Skin of body (tissue), 2 donors: Measurements from ENCODE around the gene DNAJB11. TPM values are rescaled to one million over a fixed set of nuclear protein-coding genes. Genes with fewer than 3 reads are reported as not detected.
"Not testable (repeated sequence)": the region's sequence is repeated elsewhere in the genome, so short reads cannot be mapped to it uniquely, and the experiment has no call there.

Experiments used
- DNase-seq: peaks from one replicate; lab custom pipeline; 2025; lab: John Stamatoyannopoulos, UW
- total RNA-seq: library from RNA; depleted of rRNA; stranded (reverse); fragments of >200 nt; gene quantifications from one replicate; pipeline ENCODE4 v1.2.3, GENCODE V29; 2014

Gene DNAJB11
- total RNA-seq, 1 donor from 2014 or later, result 39.3 TPM

DNA sequence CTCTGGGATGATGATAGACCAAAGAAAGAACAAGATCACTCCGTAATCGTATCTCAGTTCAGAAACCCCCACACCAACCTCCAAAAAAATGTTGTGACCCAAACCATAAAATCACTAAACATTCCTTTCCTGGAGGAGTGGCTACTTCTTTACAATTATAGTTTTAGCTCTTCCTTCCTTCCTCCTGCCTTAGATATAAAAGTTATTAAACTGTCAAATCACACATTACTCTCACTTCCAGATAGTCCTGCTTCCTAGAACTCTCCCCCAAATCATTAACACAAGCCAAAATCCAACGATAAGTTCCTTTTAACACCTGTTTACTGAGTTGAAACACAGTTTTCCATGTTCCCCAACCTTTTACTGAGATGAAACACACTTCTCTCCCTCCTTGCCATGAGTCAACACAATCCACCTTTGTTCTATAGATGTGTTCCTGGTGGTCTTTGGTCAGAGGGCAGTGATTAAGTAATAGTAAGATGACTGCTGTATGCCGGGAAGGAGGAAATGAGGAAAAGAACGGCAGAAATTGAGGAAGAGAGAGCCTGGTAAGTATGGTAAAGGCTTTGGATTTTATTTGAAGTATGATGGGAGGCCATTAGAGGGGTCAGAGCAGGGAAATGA, 18.0 kb upstream of the DNAJB11 start:
- no peak for DNase-seq

DNA sequence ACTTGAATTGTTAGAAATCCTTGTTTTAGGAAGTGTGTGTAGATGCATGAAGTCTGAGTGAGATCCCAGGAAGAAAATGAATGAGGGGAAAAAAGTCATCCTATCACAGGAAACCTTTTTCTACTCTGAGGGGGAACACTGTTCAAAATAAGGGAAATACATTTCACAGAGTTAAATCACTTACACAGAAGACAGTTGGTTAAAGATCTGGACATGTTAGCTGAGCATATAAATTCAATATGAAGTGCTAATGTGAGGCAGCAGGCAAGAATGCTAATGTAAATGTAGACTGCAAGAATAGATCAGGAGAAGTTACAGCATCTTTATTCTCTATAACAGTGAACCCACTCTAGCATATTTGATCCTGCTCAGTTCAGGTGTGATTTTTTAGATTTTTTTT, 5.9 kb upstream of the DNAJB11 start:
- no peak for DNase-seq

- no peak for DNase-seq
These were observed 3.8 kb upstream of the DNAJB11 start for GRCh38 chr3:186566772-186567071.

DNA sequence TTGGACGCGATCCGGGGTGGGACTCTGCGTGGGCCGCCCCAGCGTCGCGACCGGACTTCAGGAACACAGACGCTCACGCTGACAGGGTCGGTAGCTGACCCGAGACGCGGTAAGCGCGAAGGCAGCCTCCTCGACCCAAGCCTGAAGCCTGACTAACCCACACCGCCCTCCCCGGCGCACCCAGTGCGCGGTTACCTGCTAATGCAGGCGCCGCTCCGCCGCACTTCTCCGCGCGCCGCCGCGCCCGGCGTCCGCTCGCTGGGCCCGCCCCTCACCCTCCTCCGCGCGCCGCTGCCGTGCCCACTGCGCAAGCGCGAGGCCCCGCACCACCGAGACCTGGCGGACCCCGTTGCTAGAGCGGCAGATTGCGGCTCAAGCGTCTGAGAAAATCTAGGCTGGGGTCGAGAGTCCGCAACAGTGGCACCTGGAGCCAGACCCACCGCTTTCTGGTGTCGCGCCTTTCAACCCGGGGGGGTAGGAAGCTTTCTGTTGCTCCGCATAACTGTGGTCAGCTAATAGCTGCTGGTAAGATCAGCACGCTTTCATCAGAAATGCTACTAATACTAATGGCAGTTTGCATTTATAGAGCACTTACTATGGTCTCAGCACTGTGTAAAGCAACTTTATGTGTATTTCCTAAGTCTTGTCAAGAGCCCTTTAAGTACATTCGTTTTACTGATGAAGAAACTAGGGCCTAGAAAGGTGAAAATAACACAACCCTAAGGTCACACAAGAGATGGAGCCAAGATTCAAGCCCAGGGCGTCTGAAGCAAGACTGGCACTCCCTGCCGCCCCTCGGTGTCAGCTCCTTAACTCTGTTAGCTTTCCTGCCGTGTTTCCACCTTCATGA, 3.2 kb upstream of the DNAJB11 start, which contains the start of gene TBCCD1:
Gene TBCCD1 (minus strand): TSS at position 268 of the 850 bp plus-strand sequence. CDS start 3,010 bp downstream, outside the sequence.
- DNase-seq, result peak; percentile 89

GRCh38 chr3:186569361-186569760, 1.2 kb upstream of the DNAJB11 start:
- DNase-seq, result not testable (repeated sequence)

- DNase-seq, result no peak
These were observed 783 bp upstream of the DNAJB11 start for GRCh38 chr3:186569779-186570095.

DNA sequence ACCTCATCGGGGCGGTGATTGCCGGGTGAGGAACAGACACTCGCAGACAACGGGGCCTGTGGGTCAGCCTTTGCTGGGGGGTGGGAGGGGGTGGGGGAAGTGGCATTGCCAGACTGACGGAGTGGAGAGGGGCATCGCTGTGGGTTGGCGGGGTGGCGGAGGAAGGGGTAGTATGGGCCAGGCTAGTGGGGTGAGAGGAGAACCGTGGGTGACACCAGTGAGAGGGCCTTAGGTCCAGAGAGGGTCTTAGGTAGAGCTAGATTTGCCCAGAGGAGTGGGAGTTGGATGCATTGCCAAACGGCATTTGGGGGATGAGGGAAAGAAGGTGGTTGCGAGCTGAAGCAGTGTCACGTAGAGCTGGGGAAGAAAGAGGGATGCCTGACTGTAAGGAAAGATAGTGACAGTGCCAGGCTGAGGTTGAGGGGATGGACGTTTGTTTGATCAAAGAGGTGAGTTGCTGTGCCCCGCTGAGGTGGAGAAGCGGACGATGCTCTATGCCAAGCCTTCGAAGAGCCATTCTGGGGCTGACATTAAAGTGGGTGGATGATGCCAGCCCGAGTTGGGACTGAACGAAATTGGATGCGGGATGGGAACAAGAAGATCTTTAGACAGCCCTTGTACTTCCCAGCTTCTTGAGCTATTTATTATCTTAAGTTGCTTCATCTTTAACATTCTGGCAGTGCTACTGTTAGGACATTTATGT, 572 bp downstream of the DNAJB11 start:
- no peak for DNase-seq

DNA sequence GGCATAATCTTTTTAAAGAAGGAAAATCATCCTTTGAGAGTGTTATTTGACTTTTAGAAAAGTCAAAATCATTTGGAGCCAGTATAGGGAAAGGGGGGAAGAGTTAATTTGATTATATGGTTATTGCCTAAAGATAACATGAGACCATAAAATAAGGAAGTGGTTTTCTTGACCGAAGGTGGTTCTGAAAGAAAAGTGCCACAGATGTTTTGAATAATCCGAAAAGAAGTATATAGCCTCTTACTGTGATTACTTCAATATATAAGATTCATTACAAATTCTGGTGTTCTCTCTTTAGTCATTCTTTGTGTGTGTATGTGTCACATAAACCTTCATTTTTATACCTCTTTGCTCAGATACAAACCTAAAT, 1.1 kb downstream of the DNAJB11 start:
- DNase-seq, result no peak

DNA sequence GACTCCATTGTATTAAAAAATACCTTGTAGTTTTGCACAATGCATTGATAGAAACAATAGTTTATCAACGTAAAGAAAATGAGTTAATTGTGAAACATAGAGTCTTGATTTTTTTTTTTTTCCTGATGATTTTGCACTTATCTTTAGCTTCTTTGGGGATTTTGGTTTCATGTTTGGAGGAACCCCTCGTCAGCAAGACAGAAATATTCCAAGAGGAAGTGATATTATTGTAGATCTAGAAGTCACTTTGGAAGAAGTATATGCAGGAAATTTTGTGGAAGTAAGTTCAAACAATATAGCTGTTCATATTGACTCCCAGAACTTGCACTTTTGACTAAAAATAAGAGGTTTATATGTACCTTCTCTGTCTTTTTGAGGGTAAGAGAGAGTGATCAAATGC, 7.0 kb downstream of the DNAJB11 start:
- DNase-seq, result no peak

GRCh38 chr3:186580785-186581184, 10.3 kb downstream of the DNAJB11 start:
- no peak for DNase-seq

DNA sequence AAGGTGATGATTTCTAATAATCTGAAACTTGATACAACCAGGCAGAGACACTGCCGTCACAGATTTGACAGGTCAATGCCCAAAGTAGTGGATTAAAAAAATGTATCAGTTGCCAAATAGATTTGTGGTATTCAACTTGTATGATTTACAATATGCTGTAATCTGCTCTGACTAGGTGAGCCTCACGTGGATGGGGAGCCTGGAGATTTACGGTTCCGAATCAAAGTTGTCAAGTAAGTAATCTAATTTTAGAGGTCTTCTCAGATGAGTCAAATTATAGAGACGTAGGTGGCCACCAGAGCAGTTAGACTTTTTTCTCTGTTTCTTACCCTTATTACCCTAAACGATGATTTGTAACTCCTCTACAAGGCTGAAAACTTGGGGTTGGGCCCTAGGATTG, 12.0 kb downstream of the DNAJB11 start:
- DNase-seq, result no peak

DNA sequence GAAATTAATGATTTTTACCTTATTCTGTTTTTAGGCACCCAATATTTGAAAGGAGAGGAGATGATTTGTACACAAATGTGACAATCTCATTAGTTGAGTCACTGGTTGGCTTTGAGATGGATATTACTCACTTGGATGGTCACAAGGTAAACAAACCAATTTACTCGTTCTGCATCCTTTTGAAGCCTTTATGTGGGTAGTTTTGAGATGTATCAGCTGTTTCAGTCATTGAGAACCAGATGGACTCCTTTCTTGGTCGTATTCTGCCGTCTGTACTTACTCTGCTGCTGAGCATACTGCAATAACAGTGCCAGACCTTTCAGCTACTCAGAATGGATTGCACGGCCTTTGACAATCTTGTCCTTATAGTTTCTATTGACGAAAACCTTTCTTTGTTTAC, 13.3 kb downstream of the DNAJB11 start:
- no peak for DNase-seq

GRCh38 chr3:186586245-186586644, 15.7 kb downstream of the DNAJB11 start:
- DNase-seq, result not testable (repeated sequence)

GRCh38 chr3:186587183-186587582, 16.7 kb downstream of the DNAJB11 start:
- DNase-seq, result no peak

GRCh38 chr3:186588632-186589031, 18.1 kb downstream of the DNAJB11 start:
- DNase-seq, result no peak

DNA sequence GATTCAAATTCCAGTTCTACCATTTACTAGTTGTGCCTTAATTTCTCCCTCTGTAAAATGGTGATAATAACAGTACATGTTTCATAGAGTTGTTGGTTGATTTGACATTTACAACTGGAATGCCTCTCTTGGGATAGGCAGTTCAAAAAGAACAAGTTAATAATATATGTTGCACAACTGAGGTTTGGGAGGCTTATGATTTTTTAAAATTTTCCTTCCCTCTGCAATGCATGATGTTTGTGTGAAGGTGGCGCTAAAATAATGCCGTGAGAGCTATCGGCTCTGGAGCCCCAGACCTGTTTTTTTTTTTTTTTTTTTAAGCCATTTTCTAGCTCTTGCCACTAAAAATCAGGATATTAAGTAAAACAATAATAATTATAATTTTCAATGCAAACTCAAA, 18.6 kb downstream of the DNAJB11 start:
- DNase-seq, result no peak

DNA sequence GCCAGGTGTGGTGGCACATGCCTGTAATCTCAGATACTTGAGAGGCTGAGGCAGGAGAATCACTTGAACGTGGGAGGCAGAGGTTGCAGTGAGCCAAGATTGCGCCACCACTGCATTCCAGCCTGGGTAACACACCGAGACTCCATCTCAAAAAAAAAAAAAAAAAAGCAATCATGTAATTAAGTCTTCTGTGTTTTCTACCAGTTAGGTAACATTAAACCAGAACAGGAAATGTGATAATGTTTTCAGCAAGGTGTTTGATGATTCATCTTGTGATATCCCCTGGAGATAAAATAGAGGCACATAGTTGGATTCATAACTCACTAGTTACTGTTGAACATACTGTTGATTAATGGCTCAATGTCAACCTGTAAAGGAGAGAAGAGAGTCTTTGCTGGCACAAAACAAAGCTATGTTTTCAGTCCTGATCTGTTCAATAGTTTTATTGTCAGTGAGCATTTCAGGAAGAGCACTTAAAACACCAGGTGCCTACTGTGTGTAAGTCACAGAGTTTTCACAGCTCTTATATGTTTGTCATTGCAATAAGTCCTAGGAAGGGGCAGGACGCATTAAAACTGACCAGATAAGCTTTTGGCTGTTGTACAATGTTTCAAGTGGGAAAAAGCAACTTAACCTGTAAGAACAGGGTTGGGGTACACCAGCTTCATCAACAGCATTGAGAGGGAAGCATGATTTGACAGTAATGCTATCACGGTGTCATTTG, 19.5 kb downstream of the DNAJB11 start:
- no peak for DNase-seq

- no peak for DNase-seq
These were observed 20.2 kb downstream of the DNAJB11 start for GRCh38 chr3:186590580-186591295.

DNA sequence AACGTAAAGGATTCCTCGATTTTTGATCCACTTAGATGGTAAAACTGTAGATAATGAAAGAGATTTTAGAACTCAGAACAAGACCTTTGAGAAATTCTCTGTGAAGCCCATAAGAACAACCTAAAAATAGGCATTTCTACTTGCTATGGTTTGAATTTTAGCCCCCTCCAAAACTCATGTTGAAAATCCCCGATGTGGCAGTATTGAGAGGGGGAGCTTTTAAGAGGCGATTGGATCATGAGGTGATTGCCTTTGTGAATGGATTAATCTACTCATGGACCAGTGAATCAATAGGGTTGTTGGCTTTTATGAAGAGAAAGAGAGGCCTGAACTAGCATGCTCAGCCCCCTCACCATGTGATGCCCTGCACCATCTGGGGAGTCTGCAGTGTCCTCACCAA, 22.2 kb downstream of the DNAJB11 start:
- no peak for DNase-seq

DNA sequence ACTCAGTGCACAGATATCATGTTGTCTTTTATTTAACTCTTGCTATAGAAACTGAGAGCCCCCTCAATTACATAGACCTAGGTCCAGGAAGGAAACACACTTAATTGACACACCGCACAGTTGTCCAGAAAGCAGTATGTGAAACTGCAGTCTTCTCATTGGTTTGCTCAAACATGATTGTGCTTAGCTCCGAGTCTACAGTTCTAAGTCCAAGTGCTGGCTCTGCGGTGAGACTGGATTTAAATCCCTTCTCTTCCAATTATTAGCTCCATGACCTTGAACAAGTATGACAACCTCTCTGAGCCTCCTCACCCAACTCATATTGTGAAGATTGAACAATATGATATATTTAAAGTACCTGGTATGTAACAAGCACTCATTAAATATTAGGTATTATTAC, 23.3 kb downstream of the DNAJB11 start:
- DNase-seq, result no peak

DNA sequence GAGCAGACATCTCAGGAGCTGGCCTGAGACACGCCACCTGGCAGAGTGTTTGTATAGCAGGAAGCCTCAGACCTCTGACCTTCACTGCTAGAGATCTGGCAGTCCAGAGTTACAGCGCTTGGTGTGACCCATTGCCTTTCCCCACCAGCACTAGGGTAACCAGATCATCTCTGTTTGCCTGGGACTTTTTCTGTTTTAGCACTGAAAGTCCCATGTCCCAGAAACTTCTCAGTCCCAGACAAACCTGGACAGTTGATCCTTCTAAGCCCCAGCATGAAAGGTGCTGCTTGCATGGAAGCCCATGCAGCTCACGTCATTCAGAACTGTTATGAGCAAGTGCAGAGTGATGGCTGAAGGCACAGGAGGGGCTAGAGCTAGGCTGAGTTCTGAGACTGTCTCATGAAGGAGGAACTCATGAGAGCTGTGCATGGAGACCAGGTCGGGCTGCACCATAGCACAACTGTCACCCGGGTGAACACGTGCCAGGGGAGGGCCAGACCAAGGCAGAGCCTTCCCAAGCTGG, 24.1 kb downstream of the DNAJB11 start:
- DNase-seq, result no peak
